Psoas muscle (tissue), 8 donors: Measurements from ENCODE around the gene CNOT4. TPM values are rescaled to one million over a fixed set of nuclear protein-coding genes. Genes with fewer than 3 reads are reported as not detected.
"Not testable (repeated sequence)": the region's sequence is repeated elsewhere in the genome, so short reads cannot be mapped to it uniquely, and the experiment has no call there.

Experiments used
- ATAC-seq, 4 donors: fragments of 200-7000 bp; cut with Tn5 transposase; one replicate each; pipeline ENCODE4 v1.9.1; 2020; ENCODE audit warnings: moderate library complexity in 3 of 4, mild to moderate bottlenecking in 2 of 4
- DNase-seq, 2 donors: peaks; one replicate each; pipeline ENCODE4 v3.0.0-alpha.2; 2020
- H3K27ac ChIP-seq: fragments of 200-600 bp; one replicate; pipeline ENCODE4 v1.8.0; 2022
- H3K27me3 ChIP-seq, 3 donors: fragments of 200-600 bp in 1 of 3; one replicate each; pipeline versions ENCODE4 v1.6.1 to v1.8.0; 2013 to 2022; ENCODE audit warnings: low read length in 2 of 3, mild to moderate bottlenecking in 2 of 3, moderate library complexity in 1 of 3; ENCODE audit not compliant: insufficient read depth in 3 of 3
- H3K36me3 ChIP-seq, 2 donors: fragments of 200-600 bp in 1 of 2; one replicate each; pipeline versions ENCODE4 v1.6.1 to v1.8.0; 2013 to 2022; ENCODE audit warnings: low read depth in 1 of 2, mild to moderate bottlenecking in 1 of 2, moderate library complexity in 1 of 2; ENCODE audit not compliant: insufficient read depth in 1 of 2
- H3K4me1 ChIP-seq: fragments of 200-600 bp; one replicate; pipeline ENCODE4 v1.8.0; 2022
- H3K4me3 ChIP-seq: fragments of 200-600 bp; one replicate; pipeline ENCODE4 v1.8.0; 2022; ENCODE audit warnings: mild to moderate bottlenecking
- H3K9me3 ChIP-seq: fragments of 200-600 bp; one replicate; pipeline ENCODE4 v1.8.0; 2022
- WGBS, 3 donors: extraction: QIAGEN DNeasy Blood & Tissue Kit; methylation state at CpG; one replicate each; pipeline versions ENCODE4 v1.1.6 to v1.1.7; 2013; 5-methylcytosine and 5-hydroxymethylcytosine counted together
- intact Hi-C, 2 donors: fragments of 100-400 bp; cut with DNase I; formaldehyde crosslinking; loops; one replicate each; pipeline versions ENCODE4 v1.11.0 to v1.14.2; 2022
- polyA plus RNA-seq, 3 donors: library from polyadenylated mRNA; stranded (reverse); fragments of 200-250 nt; gene quantifications; one replicate each; pipeline ENCODE4 v1.2.3, GENCODE V29; 2013
- total RNA-seq, 4 donors: library from RNA; stranded (reverse); fragmentation: NEBNext Ultra II Directional in 2 of 4; extraction: Animal tissue kit (Norgen Biotek cat#: 25700) in 2 of 4; gene quantifications; one replicate each; pipeline versions ENCODE4 v1.2.1 to v1.2.4, GENCODE V29; 2021 to 2023
- TF ChIP-seq, protein P1 (sequence below): fragments of 200-600 bp; IDR thresholded peaks from one replicate; pipeline ENCODE4 v1.8.0; 2022; ENCODE audit warnings: antibody characterized with exemption
- donor health status: healthy with polysubstance abuse.
- donor health status: DM: no; HTN: no; CAD: no; lungs with moderate emphysema.
- donor health status: Bipolar disorder and iron deficiency.
- donor health status: healthy.
- donor health status: DM: yes; HTN: yes; CAD: no.
- donor health status: DM: no; HTN: no; CAD: no.
- donor health status: DM: no; HTN: no; CAD: no.
- donor health status: DM: yes; HTN: yes; CAD: no.

Gene CNOT4
- total and polyA plus RNA-seq, 7 donors = 8.3 to 43.7 (median 27.6) TPM

DNA sequence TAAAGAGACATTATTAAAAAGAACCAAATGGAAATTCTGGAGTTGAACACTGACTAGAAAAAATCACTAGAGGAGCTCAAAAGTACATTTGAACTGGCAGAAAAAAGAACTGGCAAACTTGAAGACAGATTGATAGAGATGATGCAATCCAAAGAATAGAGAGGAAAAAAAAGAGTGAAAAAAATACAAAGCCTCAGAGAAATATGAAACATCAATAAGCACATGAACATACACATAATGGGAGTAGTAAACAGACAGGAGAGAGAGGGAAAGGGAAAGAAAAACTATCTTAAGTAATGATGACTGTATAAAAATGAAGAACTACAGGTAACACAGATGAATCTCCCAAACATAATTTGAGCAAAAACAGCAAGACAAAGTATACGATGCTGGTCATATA is 61.1 kb downstream of the CNOT4 start:
- DNase-seq = no peak
- H3K4me1 ChIP-seq = peaks cover 21% of the 10 kb centered on the region
- no peaks in the 10 kb centered on the region for H3K9me3 ChIP-seq
- no peaks in the 10 kb centered on the region for H3K27me3 ChIP-seq
- TF ChIP-seq, protein P1, sequence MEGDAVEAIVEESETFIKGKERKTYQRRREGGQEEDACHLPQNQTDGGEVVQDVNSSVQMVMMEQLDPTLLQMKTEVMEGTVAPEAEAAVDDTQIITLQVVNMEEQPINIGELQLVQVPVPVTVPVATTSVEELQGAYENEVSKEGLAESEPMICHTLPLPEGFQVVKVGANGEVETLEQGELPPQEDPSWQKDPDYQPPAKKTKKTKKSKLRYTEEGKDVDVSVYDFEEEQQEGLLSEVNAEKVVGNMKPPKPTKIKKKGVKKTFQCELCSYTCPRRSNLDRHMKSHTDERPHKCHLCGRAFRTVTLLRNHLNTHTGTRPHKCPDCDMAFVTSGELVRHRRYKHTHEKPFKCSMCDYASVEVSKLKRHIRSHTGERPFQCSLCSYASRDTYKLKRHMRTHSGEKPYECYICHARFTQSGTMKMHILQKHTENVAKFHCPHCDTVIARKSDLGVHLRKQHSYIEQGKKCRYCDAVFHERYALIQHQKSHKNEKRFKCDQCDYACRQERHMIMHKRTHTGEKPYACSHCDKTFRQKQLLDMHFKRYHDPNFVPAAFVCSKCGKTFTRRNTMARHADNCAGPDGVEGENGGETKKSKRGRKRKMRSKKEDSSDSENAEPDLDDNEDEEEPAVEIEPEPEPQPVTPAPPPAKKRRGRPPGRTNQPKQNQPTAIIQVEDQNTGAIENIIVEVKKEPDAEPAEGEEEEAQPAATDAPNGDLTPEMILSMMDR = no peak
- intact Hi-C loops = loop anchor here in 1 of 2 donors (5.0 kb wide), 1 partner anchor 59 kb away; no protein-coding TSS in a partner anchor
- no peak overlapping the region for H3K27ac ChIP-seq
- no peak overlapping the region for H3K4me3 ChIP-seq
- no peaks in the 10 kb centered on the region for H3K36me3 ChIP-seq
- ATAC-seq = no peak
- 79 to 80% (median 79%) methylated on average over 1 of the region's 1 CpG for WGBS, 3 donors

GRCh38 chr7:135447748-135448147 is 62.2 kb downstream of the CNOT4 start:
- H3K4me3 ChIP-seq = no peak overlapping the region
- peaks cover 21% of the 10 kb centered on the region for H3K4me1 ChIP-seq
- no peaks in the 10 kb centered on the region for H3K36me3 ChIP-seq
- intact Hi-C loops = loop anchor here in 1 of 2 donors (5.0 kb wide), 1 partner anchor 60 kb away; no protein-coding TSS in a partner anchor
- no peaks in the 10 kb centered on the region for H3K27me3 ChIP-seq
- TF ChIP-seq, protein P1 = no peak
- no peak overlapping the region for H3K27ac ChIP-seq
- WGBS, 3 donors = 55 to 64% (median 58%) methylated on average over 3 of the region's 3 CpGs
- ATAC-seq = peak in 1 of 4 donors; percentile 36
- DNase-seq = no peak
- H3K9me3 ChIP-seq = no peaks in the 10 kb centered on the region

DNA sequence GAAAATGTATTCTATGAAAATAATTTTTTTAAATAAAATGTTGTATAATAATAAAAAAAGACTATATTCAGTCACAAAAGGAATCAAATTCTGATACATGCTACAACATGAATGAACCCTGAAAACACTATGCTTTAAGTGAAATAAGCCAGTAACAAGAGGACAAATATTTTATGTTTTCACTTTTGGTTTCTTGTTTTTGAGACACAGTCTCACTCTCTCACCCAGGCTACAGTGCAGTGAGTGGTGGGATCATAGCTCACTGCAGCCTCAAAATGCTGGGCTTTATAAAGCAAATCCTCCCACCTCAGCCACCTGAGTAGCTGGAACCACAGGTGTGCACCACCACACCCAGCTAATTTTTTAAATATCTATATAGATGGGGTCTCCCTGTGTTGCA is 64.2 kb downstream of the CNOT4 start:
- Histone ChIP-seq H3K27me3 (no peaks in the 10 kb centered on the region), H3K27ac (no peak overlapping the region), H3K9me3 (no peaks in the 10 kb centered on the region), H3K36me3 (no peaks in the 10 kb centered on the region), H3K4me1 (peaks cover 21% of the 10 kb centered on the region), H3K4me3 (no peak overlapping the region)
- no peak for DNase-seq
- no peak for ATAC-seq
- TF ChIP-seq, protein P1 = no peak
- intact Hi-C loops = loop anchor here in 1 of 2 donors (5.0 kb wide), 1 partner anchor 62 kb away; no protein-coding TSS in a partner anchor

- 91 to 96% (median 92%) methylated on average over 2 of the region's 2 CpGs for WGBS, 3 donors
- H3K27me3 ChIP-seq, H3K9me3 ChIP-seq, H3K27ac ChIP-seq, H3K36me3 ChIP-seq, H3K4me3 ChIP-seq, DNase-seq, ATAC-seq: not testable (repeated sequence)
- intact Hi-C loops = loop anchor here in 1 of 2 donors (5.0 kb wide), 1 partner anchor 62 kb away; no protein-coding TSS in a partner anchor
- H3K4me1 ChIP-seq = peaks cover 21% of the 10 kb centered on the region
Measured at GRCh38 chr7:135445266-135445665, 64.6 kb downstream of the CNOT4 start.

- TF ChIP-seq, protein P1 = no peak
- ATAC-seq = peak in 2 of 4 donors; percentile 48 to 67
Measured at GRCh38 chr7:135441791-135442190, 68.1 kb downstream of the CNOT4 start.

More at GRCh38 chr7:135441791-135442190, 68.1 kb downstream of the CNOT4 start:
- peaks cover 0 to 15% of the 10 kb centered on the region in 2 donors for H3K36me3 ChIP-seq
- DNase-seq = no peak
- H3K4me3 ChIP-seq = no peak overlapping the region
- intact Hi-C loops = no loop called here
- H3K27ac ChIP-seq = no peak overlapping the region
- no peaks in the 10 kb centered on the region for H3K9me3 ChIP-seq
- no peaks in the 10 kb centered on the region for H3K27me3 ChIP-seq
- peaks cover 1% of the 10 kb centered on the region for H3K4me1 ChIP-seq
